HL-60 (cell line): ENCODE results near the gene CTDP1.

ENCODE experiments used
- CTCF ChIP-seq: IDR thresholded peaks from one replicate; pipeline ENCODE4 v1.5.1; 2011; ENCODE audit warnings: low read length, control low read depth, inconsistent platforms; ENCODE audit not compliant: insufficient read depth
- GABPA ChIP-seq: IDR thresholded peaks from 2 replicates; pipeline ENCODE4 v1.6.1; 2012; ENCODE audit warnings: low read depth
- POLR2AphosphoS5 ChIP-seq: IDR thresholded peaks from 2 replicates; pipeline ENCODE4 v1.6.1; 2012; ENCODE audit warnings: low read depth
- REST ChIP-seq: IDR thresholded peaks from 2 replicates; pipeline ENCODE4 v1.6.1; 2012; ENCODE audit warnings: low read depth; ENCODE audit not compliant: insufficient replicate concordance
- SPI1 ChIP-seq: IDR thresholded peaks from 2 replicates; pipeline ENCODE4 v1.6.1; 2012; ENCODE audit warnings: low read depth, mild to moderate bottlenecking, borderline replicate concordance

GRCh38 chr18:79645291-79645983, 34.2 kb upstream of the CTDP1 start:
- TF ChIP-seq CTCF, result peak; percentile 8
- peak; percentile 99 for TF ChIP-seq POLR2AphosphoS5
- peak; percentile 16 for TF ChIP-seq REST
- TF ChIP-seq SPI1, result peak; percentile 70; the same call in 1 of the 2 replicates
- TF ChIP-seq GABPA, result peak; percentile 11; the same call in 1 of the 2 replicates
